ENCODE results near the gene KLHDC7A. TPM values are rescaled to one million over a fixed set of nuclear protein-coding genes. Genes with fewer than 3 reads are reported as not detected.

The KLHDC7A gene
- total and polyA plus RNA-seq, 2 of the 4 experiments (the other 2 are of a cell fraction), result not detected

- ChIA-PET CTCF (no interaction called here), POLR2A (ENCODE audit: unreplicated experiment) (no interaction called here)
- Histone ChIP-seq H3K23ac (ENCODE audit: low read depth, low read length) (no peak overlapping the region), H2BK15ac (ENCODE audit: low read depth, low read length) (no peak overlapping the region), H3K9me3 (ENCODE audit: control insufficient read depth, insufficient read depth, low read length) (peaks cover 32% of the 10 kb centered on the region), H3K4me3 (ENCODE audit: insufficient read depth, low read depth, low read length) (no peak overlapping the region), H3K27me3 (ENCODE audit: control insufficient read depth, insufficient read depth, low read length) (no peaks in the 10 kb centered on the region), H4K20me1 (ENCODE audit: insufficient read depth, low read length) (no peaks in the 10 kb centered on the region), H2BK120ac (ENCODE audit: low read depth, low read length) (no peak overlapping the region), H2AFZ (replicated peaks; ENCODE audit: low read length, poor library complexity) (no peak overlapping the region), H3K4ac (ENCODE audit: low read depth, low read length) (no peak overlapping the region), H3K18ac (ENCODE audit: low read depth, low read length) (no peak overlapping the region), H3K27ac (ENCODE audit: insufficient read depth, low read length) (no peak overlapping the region), H3K4me2 (ENCODE audit: low read depth, low read length) (no peak overlapping the region), H2AK9ac (replicated peaks; ENCODE audit: low read depth, low read length, poor library complexity) (no peak overlapping the region), H3K9me1 (ENCODE audit: insufficient read depth, low read length) (no peaks in the 10 kb centered on the region), H3K36me3 (ENCODE audit: control insufficient read depth, insufficient read depth, low read length) (no peaks in the 10 kb centered on the region), H3K4me1 (ENCODE audit: control insufficient read depth, insufficient read depth, low read length) (no peaks in the 10 kb centered on the region), H4K5ac (ENCODE audit: low read depth, low read length) (no peak overlapping the region), H3K9ac (ENCODE audit: low read depth, low read length) (no peak overlapping the region), H2BK5ac (ENCODE audit: low read depth, low read length, poor library complexity, severe bottlenecking) (no peak overlapping the region), H3K79me1 (ENCODE audit: low read depth in 1 of 2, low read length in 2 of 2) (no peaks in the 10 kb centered on the region), H4K91ac (ENCODE audit: insufficient read depth, low read depth, low read length) (no peak overlapping the region), H2AK5ac (ENCODE audit: low read depth, low read length) (no peak overlapping the region), H4K8ac (ENCODE audit: low read depth in 2 of 2, low read length in 2 of 2) (no peak overlapping the region), H2BK20ac (ENCODE audit: low read depth, low read length) (no peak overlapping the region), H3K14ac (replicated peaks; ENCODE audit: low read depth, low read length) (no peak overlapping the region), H3K56ac (ENCODE audit: extremely low read depth, insufficient read depth, low read length) (no peak overlapping the region)
- TF ChIP-seq ELK1 (IDR thresholded peaks at IDR 0.05; ENCODE audit: borderline replicate concordance, low read depth, low read length) (no peak), NFE2L2 (IDR thresholded peaks at IDR 0.05; ENCODE audit: low read depth, low read length) (no peak), POLR2A (IDR thresholded peaks at IDR 0.05; ENCODE audit: low read depth, low read length) (no peak), MXI1 (IDR thresholded peaks at IDR 0.05; ENCODE audit: borderline replicate concordance, low read depth, low read length) (no peak), SMC3 (IDR thresholded peaks at IDR 0.05; ENCODE audit: low read depth, low read length) (no peak), FOS (IDR thresholded peaks at IDR 0.05; ENCODE audit: low read depth, low read length) (no peak), RAD21 (IDR thresholded peaks at IDR 0.05; ENCODE audit: low read length) (no peak), CTCF (conservative IDR thresholded peaks at IDR 0.05; ENCODE audit: low read depth, low read length) (no peak), RFX5 (IDR thresholded peaks at IDR 0.05; ENCODE audit: low read depth, low read length) (no peak), USF2 (IDR thresholded peaks at IDR 0.05; ENCODE audit: low read depth, low read length) (no peak), RCOR1 (IDR thresholded peaks at IDR 0.05; ENCODE audit: insufficient replicate concordance, low read length) (no peak), CHD1 (IDR thresholded peaks at IDR 0.05; ENCODE audit: low read depth, low read length) (no peak), MAZ (IDR thresholded peaks at IDR 0.05; ENCODE audit: borderline replicate concordance, low read depth, low read length) (no peak), CEBPB (IDR thresholded peaks at IDR 0.05; ENCODE audit: low read depth, low read length) (no peak), BHLHE40 (IDR thresholded peaks at IDR 0.05; ENCODE audit: low read depth, low read length) (no peak), MAFK (IDR thresholded peaks at IDR 0.05; ENCODE audit: low read depth, low read length) (no peak)
- in situ Hi-C loops (cut with MboI; ENCODE audit: low sequenced_read_pairs), result no loop called here
- BruUV-seq (replicated peaks), result no TSS peak
- DNase-seq (no peak), ATAC-seq (ENCODE audit: low read depth) (no peak)
- WGBS, 2 experiments (ENCODE audit: extremely low coverage in 2 of 2, insufficient read length in 1 of 2), result no CpG with 5 or more reads among the region's 8 CpGs
- dilution Hi-C loops (cut with HindIII; ENCODE audit: low sequenced_read_pairs, unreplicated experiment), result no loop called here
- intact Hi-C loops (cut with micrococcal nuclease), result no loop called here
Observed at GRCh38 chr1:18479454-18479853, 1.3 kb upstream of the KLHDC7A start.

Measured in IMR-90 (cell line).